ENCODE data around the gene WDR49.
A peak's percentile ranks its signal among the peaks of the same experiment; 100 is the strongest.

The WDR49 gene

DNA sequence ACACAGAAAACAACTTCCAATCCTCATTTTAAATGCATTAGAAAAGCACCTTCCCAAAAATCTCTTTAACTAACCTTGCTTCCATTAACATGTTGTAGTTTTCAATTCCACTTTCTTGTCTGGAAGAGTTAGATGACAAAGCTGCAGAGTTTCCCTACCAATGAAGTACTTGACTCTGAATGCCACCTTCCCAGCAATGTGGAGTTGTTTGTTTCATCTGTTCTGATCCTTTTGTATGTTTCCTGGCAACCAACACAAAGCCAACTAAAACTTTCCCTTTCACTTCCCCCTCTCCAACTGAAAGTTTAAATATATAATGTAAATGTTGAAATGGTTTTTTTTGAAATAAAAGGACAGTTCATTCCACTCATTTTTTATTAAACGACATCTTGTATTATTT is at the start of gene WDR49:
Gene WDR49 (minus strand): TSS at position 183 of the 400 bp plus-strand sequence. CDS start 517 bp downstream, outside the sequence.
- no peak for DNase-seq
- in situ Hi-C loops (cut with HindIII; ENCODE audit: low pct_ligation_motif_present, low pct_unique_long_range_greater_than_20kb, low sequenced_read_pairs): no loop called here

DNA sequence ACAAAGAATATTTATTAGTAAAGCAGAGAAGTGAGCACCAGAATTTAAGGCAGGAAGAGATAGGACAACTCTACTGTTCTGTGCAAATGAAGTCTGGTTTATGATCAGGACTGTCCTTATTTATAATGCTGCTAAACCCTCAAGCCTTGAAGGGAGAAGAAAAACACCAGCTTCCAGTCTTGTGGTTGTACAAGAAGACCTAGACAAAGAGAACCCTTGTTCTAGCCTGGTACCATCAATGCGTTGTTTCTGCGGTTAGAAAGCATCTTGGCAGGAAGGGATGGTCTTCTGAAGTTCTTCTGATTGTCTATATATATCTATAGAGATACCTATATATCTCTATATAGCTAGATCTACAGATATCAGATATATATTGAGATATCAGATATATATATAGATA is 47.2 kb upstream of the WDR49 start:
- in situ Hi-C loops (cut with HindIII; ENCODE audit: low pct_ligation_motif_present, low pct_unique_long_range_greater_than_20kb, low sequenced_read_pairs): no loop called here
- DNase-seq: no peak

DNA sequence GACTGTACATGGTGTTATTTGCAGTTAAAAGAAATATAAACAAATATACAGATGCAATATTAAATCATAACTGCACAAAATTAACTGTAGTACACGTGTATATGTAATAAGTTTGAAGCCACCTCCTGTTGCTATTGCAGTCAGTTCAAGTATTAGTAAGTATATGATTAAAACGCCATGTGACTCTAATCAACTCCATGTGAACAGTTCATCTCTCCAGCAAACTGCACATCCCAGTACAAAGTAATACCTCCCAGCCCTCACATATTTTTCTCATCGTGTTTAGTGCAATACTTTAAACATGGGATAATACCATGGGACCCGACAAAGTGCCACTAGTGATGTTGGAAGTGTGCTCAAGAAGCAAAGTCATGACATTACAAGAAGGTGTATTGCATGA is 46.3 kb upstream of the WDR49 start:
- in situ Hi-C loops (cut with HindIII; ENCODE audit: low pct_ligation_motif_present, low pct_unique_long_range_greater_than_20kb, low sequenced_read_pairs): no loop called here
- no peak for DNase-seq

DNA sequence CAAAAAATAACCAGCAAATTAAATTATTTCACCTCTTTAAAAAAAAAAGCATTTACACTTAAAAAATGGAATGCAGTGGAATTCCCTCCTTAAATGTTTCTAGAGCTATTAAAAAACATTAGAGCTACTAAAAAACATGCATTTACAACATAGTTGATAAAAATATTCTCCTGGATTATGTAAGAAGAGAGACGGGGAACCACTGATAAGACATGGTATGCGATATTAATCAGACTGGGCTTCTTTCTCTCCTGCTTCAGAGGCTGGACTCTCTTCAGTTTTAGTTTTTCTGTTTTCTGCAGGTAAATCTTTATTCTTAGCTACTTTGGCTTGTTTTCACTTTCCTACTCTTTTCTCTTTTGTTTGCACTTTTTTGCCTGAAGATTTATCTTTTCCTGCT is 40.4 kb upstream of the WDR49 start:
- in situ Hi-C loops (cut with HindIII; ENCODE audit: low pct_ligation_motif_present, low pct_unique_long_range_greater_than_20kb, low sequenced_read_pairs): no loop called here
- no peak for DNase-seq

DNA sequence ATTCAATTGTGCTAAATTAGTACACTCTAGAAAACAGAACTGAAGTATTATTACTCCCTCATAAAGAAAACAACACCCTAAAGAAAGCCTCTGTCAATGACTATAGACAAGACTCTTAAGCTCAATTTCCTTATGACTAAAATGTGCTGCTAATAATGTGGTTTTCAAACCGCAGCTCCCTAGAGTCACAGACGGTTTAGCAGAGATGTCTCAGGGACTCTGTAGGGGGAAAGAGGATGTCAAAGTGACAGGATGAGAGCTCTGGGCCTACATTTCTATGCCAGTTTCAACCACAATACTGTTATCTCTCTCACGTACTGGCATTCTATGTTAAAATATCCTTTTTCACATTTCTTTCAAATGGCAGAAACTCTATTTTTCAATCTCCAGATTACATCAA is 37.6 kb upstream of the WDR49 start:
- DNase-seq: no peak
- in situ Hi-C loops (cut with HindIII; ENCODE audit: low pct_ligation_motif_present, low pct_unique_long_range_greater_than_20kb, low sequenced_read_pairs): no loop called here

DNA sequence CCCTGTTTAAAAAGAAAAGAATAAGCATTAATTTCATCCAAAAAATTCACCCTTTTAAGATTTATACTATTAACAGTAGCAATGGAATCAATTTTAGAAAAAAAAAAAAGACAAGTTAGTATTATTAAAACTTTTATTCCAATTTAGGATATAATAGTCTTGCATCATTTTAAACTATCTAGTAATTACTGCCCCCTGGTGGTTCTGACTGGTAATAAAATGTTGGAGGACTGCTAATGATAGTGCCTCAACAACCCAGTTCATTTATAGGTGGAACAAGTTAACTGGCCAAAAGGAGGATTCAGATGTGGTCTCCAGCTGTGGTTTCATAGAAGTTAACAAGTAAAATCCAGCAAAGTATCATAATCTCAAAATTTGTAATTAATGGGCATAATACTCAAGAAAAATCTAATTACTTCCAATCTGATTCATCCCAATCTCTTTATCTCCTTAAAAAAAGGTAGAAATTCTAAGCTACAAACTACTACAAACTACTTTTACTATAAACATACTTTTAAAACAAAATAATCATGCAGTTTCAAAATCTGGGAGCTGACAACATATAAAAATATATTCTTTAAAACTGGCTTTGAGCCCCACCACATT is 30.7 kb upstream of the WDR49 start:
- peak; percentile 69 for DNase-seq
- in situ Hi-C loops (cut with HindIII; ENCODE audit: low pct_ligation_motif_present, low pct_unique_long_range_greater_than_20kb, low sequenced_read_pairs): no loop called here

DNA sequence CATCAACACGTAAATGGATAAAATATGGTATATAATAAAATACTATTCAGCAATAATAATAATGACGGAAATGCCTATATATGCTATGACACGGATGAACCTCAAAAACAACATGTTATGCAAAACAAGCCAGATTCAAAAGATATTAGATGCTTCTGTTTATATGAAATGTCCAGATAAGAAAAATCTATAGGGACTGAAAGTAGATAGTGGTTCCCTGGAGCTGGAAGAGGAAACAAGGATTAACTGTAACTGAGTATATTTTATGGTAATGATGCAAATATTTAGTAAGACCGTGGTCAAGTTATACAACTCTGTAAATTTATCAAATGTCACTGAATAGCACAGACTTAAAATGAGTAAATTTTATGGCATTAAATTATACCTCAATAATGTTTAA is 25.8 kb upstream of the WDR49 start:
- in situ Hi-C loops (cut with HindIII; ENCODE audit: low pct_ligation_motif_present, low pct_unique_long_range_greater_than_20kb, low sequenced_read_pairs): no loop called here
- DNase-seq: no peak

DNA sequence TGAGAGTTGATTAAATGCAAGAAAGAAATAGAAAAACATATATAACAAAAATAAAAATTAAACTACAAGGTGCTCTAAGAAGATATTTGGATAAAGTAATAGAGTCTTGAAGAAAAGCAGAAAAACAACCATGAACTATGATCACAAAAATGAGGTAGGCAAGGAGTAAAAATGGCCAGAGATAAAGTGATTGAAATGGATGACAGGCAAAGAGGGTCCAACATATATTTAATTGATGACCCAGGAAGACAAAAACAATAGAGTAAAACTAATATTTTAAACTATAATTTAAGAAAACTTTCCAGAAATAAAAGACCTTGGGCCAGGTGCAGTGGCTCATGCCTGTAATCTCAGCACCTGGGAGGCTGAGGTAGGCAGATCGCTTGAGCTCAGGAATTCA is 22.1 kb upstream of the WDR49 start:
- DNase-seq: no peak
- in situ Hi-C loops (cut with HindIII; ENCODE audit: low pct_ligation_motif_present, low pct_unique_long_range_greater_than_20kb, low sequenced_read_pairs): no loop called here

DNA sequence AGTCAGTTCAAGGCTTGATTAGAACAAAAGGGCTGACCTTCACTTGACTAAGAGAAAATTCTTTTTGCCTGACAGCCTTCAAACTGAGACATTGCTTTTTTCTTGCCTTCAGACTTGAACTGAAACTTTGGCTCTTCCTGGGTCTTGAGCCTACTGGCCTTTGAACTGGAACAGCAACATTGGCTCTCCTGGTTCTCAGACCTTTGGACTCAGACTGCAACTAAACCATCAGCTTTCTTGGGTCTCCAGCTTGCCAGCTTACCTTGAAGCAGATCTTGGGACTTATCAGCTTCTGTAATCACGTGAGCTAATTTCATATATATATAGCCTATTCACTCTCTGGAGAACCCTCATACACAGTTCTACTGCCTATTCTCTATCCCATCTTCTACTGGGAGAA is 19.5 kb upstream of the WDR49 start:
- DNase-seq: no peak
- in situ Hi-C loops (cut with HindIII; ENCODE audit: low pct_ligation_motif_present, low pct_unique_long_range_greater_than_20kb, low sequenced_read_pairs): no loop called here

DNA sequence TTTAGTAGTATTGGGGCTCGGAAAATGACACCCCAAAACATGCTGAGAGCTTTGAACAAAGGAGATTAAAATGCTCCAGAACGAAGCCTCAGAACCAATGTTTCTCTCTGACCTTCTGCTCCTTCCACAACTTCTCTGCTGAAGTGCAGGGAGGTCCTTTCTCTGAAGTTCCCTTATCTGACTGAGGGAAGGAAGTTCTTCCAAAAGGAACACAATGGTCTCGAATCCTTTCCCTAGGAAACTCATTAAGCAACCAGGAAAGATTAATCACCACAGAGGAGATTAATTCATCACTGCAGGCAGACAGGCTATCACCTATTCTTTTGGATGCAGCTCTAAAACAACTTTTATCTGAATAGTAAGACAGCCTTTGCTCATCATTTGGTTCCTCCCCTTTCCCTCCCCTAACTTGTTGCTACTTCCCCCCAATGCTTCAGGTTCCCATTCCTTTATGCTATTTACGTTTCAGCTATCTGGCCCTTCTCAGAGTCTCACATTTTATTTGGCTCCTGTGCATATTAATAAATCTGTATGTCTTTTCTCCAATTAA is 18.2 kb upstream of the WDR49 start:
- in situ Hi-C loops (cut with HindIII; ENCODE audit: low pct_ligation_motif_present, low pct_unique_long_range_greater_than_20kb, low sequenced_read_pairs): no loop called here
- no peak for DNase-seq

DNA sequence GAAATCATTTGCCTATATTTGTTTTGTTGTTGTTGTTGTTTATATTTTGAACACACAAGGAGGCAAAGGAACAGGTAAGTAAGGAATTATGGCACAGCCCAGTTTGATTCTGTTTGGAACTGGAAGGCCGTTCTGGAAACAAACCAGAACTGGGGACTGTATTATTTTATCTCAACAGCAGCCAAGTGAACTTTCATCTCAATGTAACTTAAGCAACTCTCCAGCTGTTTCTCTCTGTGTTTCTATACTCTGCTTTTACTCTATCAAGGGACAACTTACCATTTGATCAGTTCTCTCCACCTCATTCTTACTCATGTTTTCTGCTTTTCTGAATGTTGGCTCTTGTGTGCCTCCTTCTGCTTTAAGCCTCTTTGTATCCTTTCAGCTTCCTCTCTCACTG is 16.0 kb upstream of the WDR49 start:
- in situ Hi-C loops (cut with HindIII; ENCODE audit: low pct_ligation_motif_present, low pct_unique_long_range_greater_than_20kb, low sequenced_read_pairs): no loop called here
- DNase-seq: no peak

DNA sequence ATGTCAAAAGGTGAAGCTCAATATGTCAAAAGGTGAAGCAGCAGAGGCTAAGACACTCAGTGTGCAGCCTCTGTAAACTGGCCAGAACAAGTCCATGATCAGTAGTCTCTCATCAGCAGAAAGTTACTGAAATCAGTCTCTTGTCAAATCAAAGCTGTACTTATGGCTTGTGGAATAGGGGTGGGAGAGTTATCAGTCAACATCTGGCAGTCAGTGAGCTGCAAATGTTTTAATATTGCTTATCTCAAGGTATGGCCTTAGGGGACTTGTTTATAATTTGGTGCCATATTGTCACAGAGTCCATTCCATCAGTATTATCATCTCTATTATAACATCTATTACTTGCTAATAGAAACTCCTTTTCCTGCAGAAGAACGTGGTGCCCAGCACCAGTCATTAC is 14.9 kb upstream of the WDR49 start:
- in situ Hi-C loops (cut with HindIII; ENCODE audit: low pct_ligation_motif_present, low pct_unique_long_range_greater_than_20kb, low sequenced_read_pairs): no loop called here
- no peak for DNase-seq

DNA sequence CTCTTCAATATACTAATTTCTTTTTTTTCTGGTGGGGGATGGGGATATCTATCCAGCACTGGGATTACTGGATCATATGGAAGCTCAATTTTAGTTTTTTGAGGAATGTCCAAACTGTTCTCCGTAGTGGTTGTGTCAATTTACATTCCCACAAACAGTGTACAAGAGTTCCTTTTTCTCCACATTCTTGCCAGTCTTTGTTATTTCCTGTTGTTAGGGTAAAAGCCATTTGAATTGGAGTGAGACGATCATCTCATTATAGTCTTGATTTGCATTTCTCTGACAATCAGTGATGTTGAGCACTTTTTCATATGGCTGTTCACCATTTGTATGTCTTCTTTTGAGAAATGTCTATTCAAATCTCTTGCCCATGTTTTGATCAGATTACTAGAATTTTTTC is 12.8 kb upstream of the WDR49 start:
- in situ Hi-C loops (cut with HindIII; ENCODE audit: low pct_ligation_motif_present, low pct_unique_long_range_greater_than_20kb, low sequenced_read_pairs): no loop called here

DNA sequence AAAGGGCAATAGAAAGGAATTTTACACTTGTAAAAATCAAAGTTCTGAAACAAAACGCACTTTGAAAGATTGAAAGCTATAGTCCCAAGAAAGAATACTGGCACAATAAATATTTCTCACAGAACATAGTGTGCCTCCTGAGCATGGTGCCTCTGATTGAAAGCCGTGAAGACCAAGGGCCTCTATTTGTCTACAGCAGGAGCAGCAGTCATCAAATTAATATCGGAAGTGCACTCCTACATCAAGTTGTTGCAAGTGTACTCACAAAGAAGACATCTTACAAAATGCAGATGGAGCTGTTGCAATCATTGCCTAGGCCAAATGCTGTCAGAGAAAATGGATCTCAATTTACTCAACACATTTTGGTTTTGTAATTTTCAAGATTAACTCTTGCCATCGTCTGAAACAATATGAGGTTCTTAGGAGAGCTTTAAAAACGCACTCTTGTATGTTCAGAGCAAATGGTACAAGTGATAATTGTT is 9.2 kb upstream of the WDR49 start:
- DNase-seq: no peak

More for the DNA sequence above, 12.8 kb upstream of the WDR49 start:
- no peak for DNase-seq

DNA sequence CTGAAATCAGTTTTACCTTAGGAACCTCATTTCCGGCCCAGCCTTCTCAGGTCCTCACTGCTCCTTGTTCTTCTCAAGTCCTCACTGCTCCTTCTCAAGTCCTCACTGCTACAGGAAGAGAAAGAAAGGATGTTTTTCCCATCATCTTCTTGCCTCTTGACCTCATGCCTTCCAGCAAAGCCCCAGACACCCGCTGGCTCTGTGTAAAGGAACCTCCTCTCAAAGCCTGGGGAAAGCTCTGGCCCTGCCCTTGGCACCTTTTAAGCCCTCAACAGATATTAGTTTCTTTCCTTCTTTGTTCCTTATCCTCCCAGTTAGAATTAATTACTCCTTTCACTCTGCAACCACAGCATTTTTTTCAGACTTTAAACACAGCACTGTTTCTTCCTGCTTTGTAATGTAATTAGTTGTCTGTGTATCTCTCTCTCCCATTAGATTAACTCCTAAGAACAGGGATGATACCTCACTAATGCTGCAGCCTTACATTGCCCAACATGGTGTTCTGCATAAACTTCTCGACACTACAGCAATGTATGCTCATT is 4.0 kb upstream of the WDR49 start:
- in situ Hi-C loops (cut with HindIII; ENCODE audit: low pct_ligation_motif_present, low pct_unique_long_range_greater_than_20kb, low sequenced_read_pairs): no loop called here
- no peak for DNase-seq

More for the DNA sequence above, 9.2 kb upstream of the WDR49 start:
- in situ Hi-C loops (cut with HindIII; ENCODE audit: low pct_ligation_motif_present, low pct_unique_long_range_greater_than_20kb, low sequenced_read_pairs): no loop called here

DNA sequence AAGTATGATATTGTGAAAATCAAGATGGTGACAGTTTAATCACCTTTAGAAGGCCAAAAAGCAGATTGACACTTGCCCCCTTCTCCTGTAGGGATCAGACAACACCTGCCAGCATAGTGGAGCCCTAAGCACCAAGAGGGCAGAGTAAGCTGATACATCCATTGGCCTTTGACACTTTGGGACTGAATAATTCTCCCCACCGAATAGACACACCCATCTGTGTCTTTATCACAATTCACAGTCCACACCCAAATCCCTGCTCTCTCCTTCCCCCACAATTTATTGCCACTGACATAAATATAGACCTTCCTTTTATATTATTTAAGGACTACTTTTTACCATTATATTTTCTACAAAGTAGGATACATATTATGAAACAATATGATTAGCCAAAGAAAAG is 3.1 kb upstream of the WDR49 start:
- in situ Hi-C loops (cut with HindIII; ENCODE audit: low pct_ligation_motif_present, low pct_unique_long_range_greater_than_20kb, low sequenced_read_pairs): no loop called here
- DNase-seq: no peak

DNA sequence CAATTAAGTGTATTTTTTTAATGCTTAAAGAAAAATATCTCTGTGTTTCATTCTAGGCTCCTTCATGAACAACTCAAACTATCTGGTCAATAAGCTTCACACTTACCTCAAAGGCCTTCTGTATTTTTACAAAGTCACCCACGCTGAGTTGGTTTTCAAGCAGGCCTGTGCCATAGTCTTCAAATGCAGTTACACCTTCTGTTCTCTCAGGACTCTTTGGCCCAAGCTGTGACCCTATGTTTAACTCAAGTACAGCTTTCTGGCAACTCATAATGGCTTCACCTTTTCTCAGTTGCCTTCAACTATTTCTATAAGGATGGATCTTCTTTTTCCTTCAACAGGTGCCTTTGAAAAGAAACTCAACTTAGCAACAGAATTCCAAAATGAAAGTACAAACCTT is 587 bp downstream of the WDR49 start:
- in situ Hi-C loops (cut with HindIII; ENCODE audit: low pct_ligation_motif_present, low pct_unique_long_range_greater_than_20kb, low sequenced_read_pairs): no loop called here
- DNase-seq: no peak

DNA sequence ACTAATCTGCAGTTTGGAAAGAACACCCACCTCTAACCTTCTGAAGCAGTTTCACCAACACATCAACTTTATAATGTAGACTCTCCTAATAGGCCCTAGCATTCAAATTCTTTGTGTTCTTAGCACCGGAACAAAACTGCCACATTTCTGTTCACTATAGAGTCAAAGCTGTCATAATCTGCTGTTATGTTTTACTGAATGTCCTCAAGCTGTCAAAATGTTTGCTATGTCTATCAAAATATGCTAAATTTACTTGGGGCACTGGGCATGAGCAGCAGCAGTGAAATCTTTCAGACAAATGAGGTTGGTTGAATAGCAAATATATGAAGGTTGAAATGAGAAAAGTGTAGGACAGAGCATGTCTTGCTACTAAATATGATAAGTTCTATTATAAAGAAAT is 1.9 kb downstream of the WDR49 start:
- in situ Hi-C loops (cut with HindIII; ENCODE audit: low pct_ligation_motif_present, low pct_unique_long_range_greater_than_20kb, low sequenced_read_pairs): no loop called here
- no peak for DNase-seq

DNA sequence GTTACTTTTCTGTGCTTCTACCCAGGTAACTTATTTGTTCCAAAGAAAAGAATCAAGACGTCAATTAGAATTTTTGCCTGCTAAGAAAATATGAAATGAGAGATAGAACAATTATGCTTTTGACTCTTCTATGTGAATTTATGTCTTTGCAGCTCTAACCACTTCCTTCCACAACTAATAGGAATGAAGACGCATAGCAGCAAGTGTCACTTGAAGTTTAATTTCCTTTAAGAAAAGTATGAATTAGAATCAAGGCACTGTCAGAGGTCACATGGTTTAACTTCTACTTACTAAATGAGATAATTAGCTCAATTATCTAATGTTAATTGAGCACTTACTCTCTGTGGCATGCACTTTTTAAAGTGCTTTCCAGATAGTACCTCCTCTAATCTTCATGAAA is 3.3 kb downstream of the WDR49 start:
- in situ Hi-C loops (cut with HindIII; ENCODE audit: low pct_ligation_motif_present, low pct_unique_long_range_greater_than_20kb, low sequenced_read_pairs): no loop called here
- DNase-seq: no peak

DNA sequence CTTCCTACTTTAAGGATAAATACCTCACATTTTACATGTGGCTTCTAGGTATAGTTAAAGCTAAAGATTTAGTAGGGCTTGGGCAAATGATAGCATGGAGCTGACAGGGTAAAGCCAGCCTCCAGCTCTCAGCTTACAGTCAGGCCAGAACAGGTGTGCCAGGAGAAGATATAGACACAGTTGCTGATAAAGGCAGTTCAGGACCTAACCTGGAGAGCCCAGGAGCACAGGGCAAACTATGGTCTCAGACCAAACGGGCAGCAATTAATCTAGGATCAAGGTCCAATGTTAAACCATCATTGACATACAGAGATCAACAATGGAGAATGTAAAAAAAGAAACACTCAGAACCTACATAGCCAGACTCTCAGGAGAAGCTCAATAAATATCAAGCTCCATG is 4.0 kb downstream of the WDR49 start:
- no peak for DNase-seq
- in situ Hi-C loops (cut with HindIII; ENCODE audit: low pct_ligation_motif_present, low pct_unique_long_range_greater_than_20kb, low sequenced_read_pairs): no loop called here

Measured in ACHN (cell line).